HEK293T (cell line): ENCODE measurements around the gene CTNS.

Source experiments
- BHLHE40 ChIP-seq: fragments of 450-650 bp; IDR thresholded peaks from 2 replicates; pipeline ENCODE4 v1.6.1; 2016; ENCODE audit warnings: mild to moderate bottlenecking, moderate library complexity, borderline replicate concordance
- CTBP1 ChIP-seq: fragments of 450-650 bp; IDR thresholded peaks from 2 replicates; pipeline ENCODE4 v1.6.1; 2016; ENCODE audit warnings: borderline replicate concordance
- L3MBTL2 ChIP-seq: fragments of 450-650 bp; conservative IDR thresholded peaks from 2 replicates; pipeline ENCODE4 v1.6.1; 2016; ENCODE audit warnings: mild to moderate bottlenecking
- LEF1 ChIP-seq: fragments of 450-650 bp; IDR thresholded peaks from 2 replicates; pipeline ENCODE4 v1.6.1; 2017; ENCODE audit warnings: mild to moderate bottlenecking, borderline replicate concordance
- TARDBP ChIP-seq: fragments of 450-650 bp; IDR thresholded peaks from 2 replicates; pipeline ENCODE4 v1.6.1; 2016
- ZNF384 ChIP-seq: fragments of 450-650 bp; IDR thresholded peaks from 2 replicates; pipeline ENCODE4 v1.6.1; 2016
- TF ChIP-seq, protein P1 (sequence below): fragments of 450-650 bp; IDR thresholded peaks from 2 replicates; pipeline ENCODE4 v1.6.1; 2016

DNA sequence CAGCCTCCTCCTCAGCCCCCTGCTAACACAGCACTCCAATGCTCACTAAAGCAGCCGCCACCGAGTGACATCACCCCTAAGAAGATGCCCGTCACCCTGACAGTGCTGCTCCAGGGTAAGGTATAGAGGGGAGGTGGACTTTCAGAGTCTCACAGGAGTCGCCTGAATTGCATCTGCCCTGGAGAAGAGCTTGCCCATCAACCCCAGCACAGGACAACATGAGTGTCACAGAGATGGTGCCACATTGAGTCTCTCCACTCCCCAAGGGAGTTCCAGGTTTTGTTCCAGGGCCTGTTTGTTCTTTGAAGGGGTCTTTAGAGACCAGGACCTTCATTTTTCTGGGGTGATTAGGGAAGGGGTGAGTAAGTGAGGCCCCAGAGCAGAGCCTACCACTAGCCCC lies 61.6 kb downstream of the CTNS start:
- no peak for TF ChIP-seq BHLHE40
- TF ChIP-seq TARDBP: no peak
- TF ChIP-seq ZNF384: no peak
- TF ChIP-seq, protein P1, sequence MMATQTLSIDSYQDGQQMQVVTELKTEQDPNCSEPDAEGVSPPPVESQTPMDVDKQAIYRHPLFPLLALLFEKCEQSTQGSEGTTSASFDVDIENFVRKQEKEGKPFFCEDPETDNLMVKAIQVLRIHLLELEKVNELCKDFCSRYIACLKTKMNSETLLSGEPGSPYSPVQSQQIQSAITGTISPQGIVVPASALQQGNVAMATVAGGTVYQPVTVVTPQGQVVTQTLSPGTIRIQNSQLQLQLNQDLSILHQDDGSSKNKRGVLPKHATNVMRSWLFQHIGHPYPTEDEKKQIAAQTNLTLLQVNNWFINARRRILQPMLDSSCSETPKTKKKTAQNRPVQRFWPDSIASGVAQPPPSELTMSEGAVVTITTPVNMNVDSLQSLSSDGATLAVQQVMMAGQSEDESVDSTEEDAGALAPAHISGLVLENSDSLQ: no peak
- TF ChIP-seq CTBP1: no peak
- TF ChIP-seq LEF1: no peak
- no peak for TF ChIP-seq L3MBTL2
